ENCODE measurements around the gene ZNF665.

The ZNF665 gene

DNA sequence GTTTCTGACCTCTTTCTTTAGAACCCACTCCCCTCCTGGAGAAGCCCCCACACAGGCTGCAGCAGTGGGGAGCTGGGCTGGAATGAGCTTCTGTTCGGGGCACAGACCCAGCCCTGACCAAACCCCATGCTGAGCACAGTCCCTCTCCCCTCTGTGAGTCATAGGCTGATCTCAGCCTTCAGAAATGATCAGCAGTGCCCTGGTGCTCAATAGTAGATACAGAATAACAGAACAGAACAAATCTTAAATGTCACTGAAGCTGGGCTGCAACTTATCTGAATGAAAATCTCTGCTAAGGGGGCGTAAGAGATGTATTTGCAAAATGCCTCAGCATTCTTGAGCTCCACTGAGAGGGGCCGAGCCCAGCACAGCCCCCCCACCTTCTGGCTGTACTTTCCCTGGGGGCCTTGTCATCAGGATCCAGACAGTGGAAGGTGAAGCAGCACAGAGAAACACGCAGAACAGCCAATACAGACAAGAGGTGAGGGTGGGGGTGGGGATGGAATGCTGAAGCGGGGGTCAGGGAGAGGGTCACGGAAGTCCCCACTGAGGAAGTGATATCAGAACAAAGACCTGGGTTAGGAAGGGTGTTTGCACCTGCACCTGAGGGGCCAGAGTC is 9.9 kb downstream of the ZNF665 start:
- ATAC-seq: peak; percentile 64
- TF ChIP-seq, protein P1, sequence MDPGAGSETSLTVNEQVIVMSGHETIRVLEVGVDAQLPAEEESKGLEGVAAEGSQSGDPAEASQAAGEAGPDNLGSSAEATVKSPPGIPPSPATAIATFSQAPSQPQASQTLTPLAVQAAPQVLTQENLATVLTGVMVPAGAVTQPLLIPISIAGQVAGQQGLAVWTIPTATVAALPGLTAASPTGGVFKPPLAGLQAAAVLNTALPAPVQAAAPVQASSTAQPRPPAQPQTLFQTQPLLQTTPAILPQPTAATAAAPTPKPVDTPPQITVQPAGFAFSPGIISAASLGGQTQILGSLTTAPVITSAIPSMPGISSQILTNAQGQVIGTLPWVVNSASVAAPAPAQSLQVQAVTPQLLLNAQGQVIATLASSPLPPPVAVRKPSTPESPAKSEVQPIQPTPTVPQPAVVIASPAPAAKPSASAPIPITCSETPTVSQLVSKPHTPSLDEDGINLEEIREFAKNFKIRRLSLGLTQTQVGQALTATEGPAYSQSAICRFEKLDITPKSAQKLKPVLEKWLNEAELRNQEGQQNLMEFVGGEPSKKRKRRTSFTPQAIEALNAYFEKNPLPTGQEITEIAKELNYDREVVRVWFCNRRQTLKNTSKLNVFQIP (CRISPR knock-in tag; IDR thresholded peaks at IDR 0.05; ENCODE audit: borderline replicate concordance, low read depth): no peak
- TF ChIP-seq TCF4 (CRISPR knock-in tag; IDR thresholded peaks at IDR 0.05; ENCODE audit: borderline replicate concordance): no peak
- no peak for TF ChIP-seq SNAI2 (CRISPR knock-in tag; IDR thresholded peaks at IDR 0.05)
- TF ChIP-seq ZFP30 (CRISPR knock-in tag; IDR thresholded peaks at IDR 0.05): no peak
- TF ChIP-seq, protein P2, sequence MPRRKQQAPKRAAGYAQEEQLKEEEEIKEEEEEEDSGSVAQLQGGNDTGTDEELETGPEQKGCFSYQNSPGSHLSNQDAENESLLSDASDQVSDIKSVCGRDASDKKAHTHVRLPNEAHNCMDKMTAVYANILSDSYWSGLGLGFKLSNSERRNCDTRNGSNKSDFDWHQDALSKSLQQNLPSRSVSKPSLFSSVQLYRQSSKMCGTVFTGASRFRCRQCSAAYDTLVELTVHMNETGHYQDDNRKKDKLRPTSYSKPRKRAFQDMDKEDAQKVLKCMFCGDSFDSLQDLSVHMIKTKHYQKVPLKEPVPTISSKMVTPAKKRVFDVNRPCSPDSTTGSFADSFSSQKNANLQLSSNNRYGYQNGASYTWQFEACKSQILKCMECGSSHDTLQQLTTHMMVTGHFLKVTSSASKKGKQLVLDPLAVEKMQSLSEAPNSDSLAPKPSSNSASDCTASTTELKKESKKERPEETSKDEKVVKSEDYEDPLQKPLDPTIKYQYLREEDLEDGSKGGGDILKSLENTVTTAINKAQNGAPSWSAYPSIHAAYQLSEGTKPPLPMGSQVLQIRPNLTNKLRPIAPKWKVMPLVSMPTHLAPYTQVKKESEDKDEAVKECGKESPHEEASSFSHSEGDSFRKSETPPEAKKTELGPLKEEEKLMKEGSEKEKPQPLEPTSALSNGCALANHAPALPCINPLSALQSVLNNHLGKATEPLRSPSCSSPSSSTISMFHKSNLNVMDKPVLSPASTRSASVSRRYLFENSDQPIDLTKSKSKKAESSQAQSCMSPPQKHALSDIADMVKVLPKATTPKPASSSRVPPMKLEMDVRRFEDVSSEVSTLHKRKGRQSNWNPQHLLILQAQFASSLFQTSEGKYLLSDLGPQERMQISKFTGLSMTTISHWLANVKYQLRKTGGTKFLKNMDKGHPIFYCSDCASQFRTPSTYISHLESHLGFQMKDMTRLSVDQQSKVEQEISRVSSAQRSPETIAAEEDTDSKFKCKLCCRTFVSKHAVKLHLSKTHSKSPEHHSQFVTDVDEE (CRISPR knock-in tag; IDR thresholded peaks at IDR 0.05): no peak
- TF ChIP-seq ISL1 (CRISPR knock-in tag; IDR thresholded peaks at IDR 0.05): no peak
- TF ChIP-seq ZNF565 (CRISPR knock-in tag; conservative IDR thresholded peaks at IDR 0.05; ENCODE audit: low read depth): no peak
- TF ChIP-seq ZFP3 (CRISPR knock-in tag; IDR thresholded peaks at IDR 0.05): no peak
- TF ChIP-seq TOX (CRISPR knock-in tag; IDR thresholded peaks at IDR 0.05; ENCODE audit: borderline replicate concordance): no peak
- no peak for TF ChIP-seq CREB5 (CRISPR knock-in tag; IDR thresholded peaks at IDR 0.05; ENCODE audit: low read depth)

DNA sequence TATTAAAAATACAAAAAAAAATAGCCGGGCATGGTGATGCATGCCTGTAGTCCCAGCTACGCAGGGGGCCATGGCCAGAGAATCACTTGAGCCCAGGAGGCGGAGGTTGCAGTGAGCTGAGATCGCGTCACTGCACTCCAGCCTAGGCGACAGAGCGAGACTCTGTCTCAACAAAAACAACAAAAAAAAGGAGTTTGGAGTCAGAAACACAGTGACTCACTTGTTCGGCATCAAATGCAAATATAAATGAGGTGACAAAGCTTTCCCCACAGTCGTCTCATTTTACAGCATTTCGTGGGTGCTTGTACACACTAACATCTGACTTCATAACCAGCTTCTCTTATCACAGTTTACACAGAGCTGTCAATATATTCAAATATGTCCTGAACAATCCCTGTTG is 11.0 kb downstream of the ZNF665 start:
- TF ChIP-seq CSDC2 (CRISPR knock-in tag; IDR thresholded peaks at IDR 0.05): no peak
- TF ChIP-seq PPARA (CRISPR knock-in tag; IDR thresholded peaks at IDR 0.05; ENCODE audit: borderline replicate concordance): no peak
- TF ChIP-seq, protein P1 (CRISPR knock-in tag; IDR thresholded peaks at IDR 0.05; ENCODE audit: borderline replicate concordance, low read depth): no peak
- TF ChIP-seq, protein P2 (CRISPR knock-in tag; IDR thresholded peaks at IDR 0.05): no peak
- TF ChIP-seq TOX (CRISPR knock-in tag; IDR thresholded peaks at IDR 0.05; ENCODE audit: borderline replicate concordance): no peak
- no peak for TF ChIP-seq ISL1 (CRISPR knock-in tag; IDR thresholded peaks at IDR 0.05)
- no peak for TF ChIP-seq BACH2 (CRISPR knock-in tag; IDR thresholded peaks at IDR 0.05; ENCODE audit: borderline replicate concordance)
- no peak for TF ChIP-seq GLIS3 (CRISPR knock-in tag; IDR thresholded peaks at IDR 0.05)
- TF ChIP-seq, protein P3, sequence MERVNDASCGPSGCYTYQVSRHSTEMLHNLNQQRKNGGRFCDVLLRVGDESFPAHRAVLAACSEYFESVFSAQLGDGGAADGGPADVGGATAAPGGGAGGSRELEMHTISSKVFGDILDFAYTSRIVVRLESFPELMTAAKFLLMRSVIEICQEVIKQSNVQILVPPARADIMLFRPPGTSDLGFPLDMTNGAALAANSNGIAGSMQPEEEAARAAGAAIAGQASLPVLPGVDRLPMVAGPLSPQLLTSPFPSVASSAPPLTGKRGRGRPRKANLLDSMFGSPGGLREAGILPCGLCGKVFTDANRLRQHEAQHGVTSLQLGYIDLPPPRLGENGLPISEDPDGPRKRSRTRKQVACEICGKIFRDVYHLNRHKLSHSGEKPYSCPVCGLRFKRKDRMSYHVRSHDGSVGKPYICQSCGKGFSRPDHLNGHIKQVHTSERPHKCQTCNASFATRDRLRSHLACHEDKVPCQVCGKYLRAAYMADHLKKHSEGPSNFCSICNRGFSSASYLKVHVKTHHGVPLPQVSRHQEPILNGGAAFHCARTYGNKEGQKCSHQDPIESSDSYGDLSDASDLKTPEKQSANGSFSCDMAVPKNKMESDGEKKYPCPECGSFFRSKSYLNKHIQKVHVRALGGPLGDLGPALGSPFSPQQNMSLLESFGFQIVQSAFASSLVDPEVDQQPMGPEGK (CRISPR knock-in tag; IDR thresholded peaks at IDR 0.05; ENCODE audit: borderline replicate concordance): no peak
- no peak for TF ChIP-seq TCF4 (CRISPR knock-in tag; IDR thresholded peaks at IDR 0.05; ENCODE audit: borderline replicate concordance)
- TF ChIP-seq RARB (CRISPR knock-in tag; IDR thresholded peaks at IDR 0.05): no peak
- no peak for TF ChIP-seq ZNF565 (CRISPR knock-in tag; conservative IDR thresholded peaks at IDR 0.05; ENCODE audit: low read depth)
- no peak for TF ChIP-seq OSR1 (CRISPR knock-in tag; IDR thresholded peaks at IDR 0.05)
- TF ChIP-seq ARNTL (CRISPR knock-in tag; IDR thresholded peaks at IDR 0.05; ENCODE audit: borderline replicate concordance, low read depth): no peak
- no peak for TF ChIP-seq CREB5 (CRISPR knock-in tag; IDR thresholded peaks at IDR 0.05; ENCODE audit: low read depth)
- no peak for TF ChIP-seq ESRRG (CRISPR knock-in tag; IDR thresholded peaks at IDR 0.05)
- no peak for ATAC-seq

Measured in SK-N-SH treated with all-trans-retinoic acid at 6 μM for 48 hours (cell line).